DND-41 (cell line): ENCODE measurements around the gene UTRN.

Experiments
- ATAC-seq: fragments of 200-7000 bp; cut with Tn5 transposase; 3 replicates; pipeline ENCODE4 v1.9.1; 2021; ENCODE audit warnings: low read depth; ENCODE audit not compliant: insufficient read depth
- DNase-seq: peaks from one replicate; pipeline ENCODE4 v3.0.0-alpha.2; 2020
- H2AFZ ChIP-seq: 2 replicates; pipeline ENCODE4 v1.6.0; 2012; ENCODE audit warnings: low read depth, low read length
- H3K27ac ChIP-seq: 2 replicates; pipeline ENCODE4 v1.5.1; 2012; ENCODE audit warnings: low read length, inconsistent platforms
- H3K27me3 ChIP-seq: fragments of 200-600 bp; sonication (generic); 2 replicates; pipeline ENCODE4 v1.6.0; 2012; ENCODE audit warnings: low read length, mild to moderate bottlenecking, inconsistent platforms; ENCODE audit not compliant: insufficient read depth, poor library complexity
- H3K36me3 ChIP-seq: 2 replicates; pipeline ENCODE4 v1.5.1; 2012; ENCODE audit warnings: low read length, inconsistent platforms; ENCODE audit not compliant: insufficient read depth
- H3K4me1 ChIP-seq: 2 replicates; pipeline ENCODE4 v1.5.1; 2012; ENCODE audit warnings: mild to moderate bottlenecking, low read length; ENCODE audit not compliant: insufficient read depth
- H3K4me2 ChIP-seq: 2 replicates; pipeline ENCODE4 v1.6.0; 2012; ENCODE audit warnings: mild to moderate bottlenecking, moderate library complexity, low read length, inconsistent platforms; ENCODE audit not compliant: insufficient read depth
- H3K4me3 ChIP-seq, 2 experiments: fragments of 200-600 bp in 1 of 2; shearing (Covaris generic) in 1 of 2; 2 replicates each; pipeline ENCODE4 v1.5.1; 2012 to 2016; ENCODE audit warnings: inconsistent platforms in 2 of 2, low read length in 2 of 2, mild to moderate bottlenecking in 2 of 2, low read depth in 1 of 2, moderate library complexity in 1 of 2
- H3K79me2 ChIP-seq: 2 replicates; pipeline ENCODE4 v1.6.0; 2012; ENCODE audit warnings: low read length, inconsistent platforms; ENCODE audit not compliant: insufficient read depth
- H3K9ac ChIP-seq: 2 replicates; pipeline ENCODE4 v1.6.0; 2012; ENCODE audit warnings: low read depth, mild to moderate bottlenecking, inconsistent platforms, low read length, moderate library complexity
- H3K9me3 ChIP-seq: 2 replicates; pipeline ENCODE4 v1.5.1; 2012; ENCODE audit warnings: low read length, moderate library complexity, mild to moderate bottlenecking, inconsistent platforms; ENCODE audit not compliant: insufficient read depth, severe bottlenecking
- H4K20me1 ChIP-seq: 2 replicates; pipeline ENCODE4 v1.6.0; 2012; ENCODE audit warnings: low read length; ENCODE audit not compliant: insufficient read depth
- EZH2 ChIP-seq: IDR thresholded peaks from 3 replicates; pipeline ENCODE4 v1.6.1; 2012; ENCODE audit warnings: borderline replicate concordance, low read depth, mild to moderate bottlenecking, moderate library complexity, low read length, inconsistent platforms; ENCODE audit not compliant: severe bottlenecking
- TF ChIP-seq, protein P1 (sequence below): IDR thresholded peaks from 2 replicates; pipeline ENCODE4 v1.5.1; 2012; ENCODE audit warnings: borderline replicate concordance, low read length, moderate library complexity, mild to moderate bottlenecking; ENCODE audit not compliant: poor library complexity, severe bottlenecking; ENCODE audit errors: extremely low read depth

UTRN gene

DNA sequence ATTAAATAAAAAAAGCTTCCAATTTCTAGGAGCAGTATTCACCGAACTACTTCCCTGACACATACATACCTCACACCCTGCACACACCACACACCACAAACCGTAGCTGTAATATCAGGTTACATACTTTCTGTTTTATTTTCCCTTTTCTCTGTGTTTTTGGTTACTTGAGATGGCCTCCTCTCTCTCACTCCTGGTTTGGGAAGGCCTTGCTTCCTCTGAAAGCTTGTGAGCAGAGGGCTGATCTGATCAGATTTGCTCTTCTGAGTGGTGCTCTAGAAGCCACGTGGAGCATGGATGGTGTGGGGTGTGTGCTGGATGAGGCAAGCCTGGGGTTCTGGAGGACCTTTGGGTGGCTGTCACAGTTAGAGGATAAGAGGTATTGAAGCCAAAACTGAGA is 20.9 kb downstream of the UTRN start:
- Histone ChIP-seq H3K79me2 (peaks cover 24% of the 10 kb centered on the region; the same call in 1 of the 2 replicates), H3K4me3 (no peak overlapping the region), H3K9me3 (no peaks in the 10 kb centered on the region), H3K27ac (no peak overlapping the region), H3K36me3 (peaks cover 21% of the 10 kb centered on the region; the same call in 1 of the 2 replicates), H2AFZ (no peak overlapping the region), H3K4me2 (no peak overlapping the region), H3K4me1 (no peaks in the 10 kb centered on the region), H4K20me1 (no peaks in the 10 kb centered on the region), H3K27me3 (no peaks in the 10 kb centered on the region), H3K9ac (no peak overlapping the region)
- TF ChIP-seq EZH2 = no peak
- TF ChIP-seq, protein P1, sequence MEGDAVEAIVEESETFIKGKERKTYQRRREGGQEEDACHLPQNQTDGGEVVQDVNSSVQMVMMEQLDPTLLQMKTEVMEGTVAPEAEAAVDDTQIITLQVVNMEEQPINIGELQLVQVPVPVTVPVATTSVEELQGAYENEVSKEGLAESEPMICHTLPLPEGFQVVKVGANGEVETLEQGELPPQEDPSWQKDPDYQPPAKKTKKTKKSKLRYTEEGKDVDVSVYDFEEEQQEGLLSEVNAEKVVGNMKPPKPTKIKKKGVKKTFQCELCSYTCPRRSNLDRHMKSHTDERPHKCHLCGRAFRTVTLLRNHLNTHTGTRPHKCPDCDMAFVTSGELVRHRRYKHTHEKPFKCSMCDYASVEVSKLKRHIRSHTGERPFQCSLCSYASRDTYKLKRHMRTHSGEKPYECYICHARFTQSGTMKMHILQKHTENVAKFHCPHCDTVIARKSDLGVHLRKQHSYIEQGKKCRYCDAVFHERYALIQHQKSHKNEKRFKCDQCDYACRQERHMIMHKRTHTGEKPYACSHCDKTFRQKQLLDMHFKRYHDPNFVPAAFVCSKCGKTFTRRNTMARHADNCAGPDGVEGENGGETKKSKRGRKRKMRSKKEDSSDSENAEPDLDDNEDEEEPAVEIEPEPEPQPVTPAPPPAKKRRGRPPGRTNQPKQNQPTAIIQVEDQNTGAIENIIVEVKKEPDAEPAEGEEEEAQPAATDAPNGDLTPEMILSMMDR = no peak
- ATAC-seq (peak; percentile 74), DNase-seq (no peak)

DNA sequence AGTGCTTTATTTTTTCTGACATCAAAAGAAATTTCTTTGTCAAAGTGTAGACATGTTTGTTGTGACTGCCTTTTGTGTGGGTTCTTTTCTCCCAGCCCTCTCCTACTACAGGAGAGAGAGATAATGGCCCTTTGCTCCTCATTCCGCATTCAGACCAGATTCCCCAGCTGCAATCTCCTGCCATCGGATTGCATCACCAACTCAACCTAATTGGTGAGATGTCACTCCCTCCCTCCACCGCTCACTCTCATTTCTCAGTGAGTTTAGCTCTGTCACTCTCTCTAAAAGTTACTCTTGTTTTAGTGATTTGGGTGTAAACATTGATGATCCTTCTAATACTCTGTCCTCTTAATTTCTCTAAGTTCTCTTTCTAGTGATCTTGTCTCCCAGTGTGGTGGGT is 22.7 kb downstream of the UTRN start:
- no peaks in the 10 kb centered on the region for H3K4me1 ChIP-seq
- no peak overlapping the region for H3K27ac ChIP-seq
- no peak overlapping the region for H3K4me3 ChIP-seq
- H3K79me2 ChIP-seq = peaks cover 22% of the 10 kb centered on the region; the same call in 1 of the 2 replicates
- H3K9me3 ChIP-seq = no peaks in the 10 kb centered on the region
- H3K9ac ChIP-seq = no peak overlapping the region
- no peak overlapping the region for H2AFZ ChIP-seq
- DNase-seq (no peak), ATAC-seq (no peak)
- no peaks in the 10 kb centered on the region for H3K27me3 ChIP-seq
- H4K20me1 ChIP-seq = no peaks in the 10 kb centered on the region
- TF ChIP-seq, protein P1 = no peak
- no peak for TF ChIP-seq EZH2
- H3K36me3 ChIP-seq = peaks cover 21% of the 10 kb centered on the region; the same call in 1 of the 2 replicates
- H3K4me2 ChIP-seq = no peak overlapping the region

DNA sequence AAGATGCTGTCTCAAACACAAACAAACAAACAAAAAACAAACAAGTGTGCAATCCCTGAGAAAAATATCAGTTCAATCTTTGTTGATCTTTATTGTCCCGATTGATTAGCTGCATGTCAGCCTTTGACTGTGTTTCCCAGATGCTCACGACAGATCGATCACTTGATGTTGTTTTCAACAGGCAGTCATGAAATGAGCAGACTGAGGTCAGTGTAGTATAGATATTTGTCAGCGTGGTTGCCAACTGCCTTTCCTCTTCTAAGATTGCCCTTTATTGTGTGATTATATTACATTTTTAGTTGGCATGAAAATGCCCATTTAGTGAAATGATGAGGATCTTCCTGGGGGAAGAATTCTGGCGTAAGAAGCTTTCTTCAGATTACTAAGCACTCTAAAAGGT is 25.6 kb downstream of the UTRN start:
- Histone ChIP-seq H3K27ac (no peak overlapping the region), H3K4me2 (no peak overlapping the region), H2AFZ (no peak overlapping the region), H3K4me1 (no peaks in the 10 kb centered on the region), H4K20me1 (no peaks in the 10 kb centered on the region), H3K4me3 (no peak overlapping the region), H3K9me3 (no peaks in the 10 kb centered on the region), H3K27me3 (no peaks in the 10 kb centered on the region), H3K9ac (no peak overlapping the region), H3K79me2 (peaks cover 9% of the 10 kb centered on the region; the same call in 1 of the 2 replicates), H3K36me3 (peaks cover 21% of the 10 kb centered on the region; the same call in 1 of the 2 replicates)
- no peak for ATAC-seq
- no peak for DNase-seq
- TF ChIP-seq, protein P1 = no peak
- no peak for TF ChIP-seq EZH2
